K562 (cell line): ENCODE data around the gene SHE. TPM values are rescaled to one million over a fixed set of nuclear protein-coding genes. Genes with fewer than 3 reads are reported as not detected.

Source experiments
- ATAC-seq: fragments of 200-7000 bp; cut with Tn5 transposase; 3 replicates; pipeline ENCODE4 v1.9.1; 2020; ENCODE audit warnings: moderate library complexity
- BruUV-seq: library from RNA; stranded (reverse); fragments of 400-500 nt; replicated peaks from 2 replicates; lab custom pipeline; 2021; lab: Mats Ljungman, UMichigan
- CTCF ChIA-PET: fragments of 300-600 bp; formaldehyde crosslinking; extraction: SDS; loops from one replicate; lab custom pipeline; 2021; ENCODE audit warnings: low intra/inter-chr PET ratio; lab: Yijun Ruan, JAX
- POLR2A ChIA-PET: fragments of 300-600, 350-650 bp; sonication (Branson Sonifier 250); formaldehyde crosslinking; extraction: SDS; loops from one replicate; lab custom pipeline; 2021; ENCODE audit warnings: antibody characterized with exemption, inconsistent platforms; lab: Yijun Ruan, JAX
- DNase-seq, 4 experiments: peaks; one replicate each; pipeline versions ENCODE4 v3.0.0 to v3.0.0-alpha.2; 2011 to 2018; ENCODE audit warnings: low spot score in 3 of 4, mixed read lengths in 3 of 4; ENCODE audit errors: extremely low read depth in 1 of 4
- FAIRE-seq: peaks from 2 replicates; lab custom pipeline; 2011; peaks lifted over from hg19 to GRCh38; lab: Jason Lieb, UNC
- H2AFZ ChIP-seq: 2 replicates; pipeline ENCODE4 v1.6.0; 2011; ENCODE audit warnings: low read depth, low read length, control low read depth, inconsistent platforms
- H3K27ac ChIP-seq: fragments of 200-600 bp; 3 replicates; pipeline ENCODE4 v1.8.0; 2011; ENCODE audit warnings: low read depth, mild to moderate bottlenecking, control low read depth, inconsistent platforms, low read length, moderate library complexity, mixed read lengths; ENCODE audit errors: extremely low read depth
- H3K27me3 ChIP-seq, 2 experiments: fragments of 300-600 bp in 1 of 2; 2 replicates in 1 of 2; 3 replicates in 1 of 2; pipeline versions ENCODE4 v1.6.0 to v1.8.0; 2011; ENCODE audit warnings: inconsistent platforms in 2 of 2, low read length in 2 of 2, mild to moderate bottlenecking in 1 of 2, mixed read lengths in 1 of 2, moderate library complexity in 1 of 2; ENCODE audit not compliant: control insufficient read depth in 2 of 2, insufficient read depth in 2 of 2
- H3K36me3 ChIP-seq: fragments of 300-600 bp; 3 replicates; pipeline ENCODE4 v1.8.0; 2011; ENCODE audit warnings: mild to moderate bottlenecking, low read length, inconsistent platforms; ENCODE audit not compliant: control insufficient read depth, insufficient read depth
- H3K4me1 ChIP-seq, 2 experiments: fragments of 200-600 bp in 1 of 2; replicated peaks in 1 of 2; 2 replicates in 1 of 2; 3 replicates in 1 of 2; pipeline versions ENCODE4 v1.5.1 to v1.8.0; 2011; ENCODE audit warnings: inconsistent platforms in 2 of 2, low read length in 2 of 2, mild to moderate bottlenecking in 1 of 2, mixed read lengths in 1 of 2, moderate library complexity in 1 of 2; ENCODE audit not compliant: control insufficient read depth in 2 of 2, insufficient read depth in 2 of 2
- H3K4me2 ChIP-seq: 2 replicates; pipeline ENCODE4 v1.6.1; 2011; ENCODE audit warnings: low read length, control low read depth, inconsistent platforms, mixed read lengths; ENCODE audit not compliant: insufficient read depth
- H3K4me3 ChIP-seq: fragments of 200-600 bp; sonication (generic), shearing (Covaris generic); 2 replicates; pipeline ENCODE4 v1.5.1; 2016; ENCODE audit warnings: control low read depth, inconsistent platforms
- H3K79me2 ChIP-seq: fragments of 200-600 bp; 3 replicates; pipeline ENCODE4 v1.8.0; 2011; ENCODE audit warnings: low read length, inconsistent platforms; ENCODE audit not compliant: control insufficient read depth, insufficient read depth
- H3K9ac ChIP-seq, 2 experiments: 2 replicates each; pipeline versions ENCODE4 v1.6.0 to v1.6.1; 2011; ENCODE audit warnings: low read depth in 2 of 2, low read length in 2 of 2, control low read depth in 1 of 2, inconsistent platforms in 1 of 2, mild to moderate bottlenecking in 1 of 2, mixed read lengths in 1 of 2; ENCODE audit not compliant: insufficient read depth in 1 of 2
- H3K9me1 ChIP-seq: one replicate; pipeline ENCODE4 v1.6.0; 2011; ENCODE audit warnings: inconsistent platforms, mild to moderate bottlenecking, low read length, moderate library complexity; ENCODE audit not compliant: control insufficient read depth, insufficient read depth
- H3K9me3 ChIP-seq: replicated peaks from 2 replicates; pipeline ENCODE4 v1.5.1; 2011; ENCODE audit warnings: low read depth, low read length, inconsistent platforms; ENCODE audit not compliant: control insufficient read depth, insufficient read depth
- H4K20me1 ChIP-seq: replicated peaks from 2 replicates; pipeline ENCODE4 v1.6.1; 2011; ENCODE audit warnings: low read length, inconsistent platforms, mixed read lengths; ENCODE audit not compliant: control insufficient read depth, insufficient read depth
- ATF1 ChIP-seq, 2 experiments: fragments of 450-650 bp in 1 of 2; IDR thresholded peaks; 2 replicates each; pipeline ENCODE4 v1.6.1; 2016; ENCODE audit warnings: missing compliant biosample characterization in 1 of 2, missing genetic modification characterization in 1 of 2
- FIP1L1 ChIP-seq: fragments of 200-400 bp; formaldehyde crosslinking; IDR thresholded peaks from 2 replicates; pipeline ENCODE4 v1.6.1; 2018; ENCODE audit warnings: mild to moderate bottlenecking, low read depth, low read length; ENCODE audit not compliant: poor library complexity, severe bottlenecking
- SIX5 ChIP-seq, 2 experiments: IDR thresholded peaks; 2 replicates each; pipeline ENCODE4 v1.6.1; 2011; ENCODE audit warnings: low read length in 2 of 2, borderline replicate concordance in 1 of 2, low read depth in 1 of 2, mild to moderate bottlenecking in 1 of 2, moderate library complexity in 1 of 2; ENCODE audit not compliant: insufficient read depth in 1 of 2
- SMAD3 ChIP-seq: fragments of 450-650 bp; formaldehyde crosslinking; conservative IDR thresholded peaks from 2 replicates; pipeline ENCODE4 v1.4.0; 2020; ENCODE audit warnings: mild to moderate bottlenecking
- WGBS: fragments of 100-300 bp; shearing (Covaris generic); methylation state at CpG from one replicate; pipeline ENCODE4 v1.1.6; 2016; ENCODE audit warnings: low coverage, mixed read lengths; ENCODE audit not compliant: insufficient coverage; ENCODE audit errors: missing lambda C conversion rate; 5-methylcytosine and 5-hydroxymethylcytosine counted together
- in situ Hi-C: fragments of 300-500 bp; cut with MboI; formaldehyde crosslinking; loops from 4 replicates; pipeline ENCODE4 v1.15.0; 2018; ENCODE audit warnings: inconsistent platforms, mixed read lengths
- intact Hi-C: fragments of 100-400 bp; cut with micrococcal nuclease; formaldehyde crosslinking; loops from 2 replicates; pipeline ENCODE4 v1.14.2; 2022
- polyA plus RNA-seq, 8 experiments: library from polyadenylated mRNA; depleted of rRNA in 4 of 8; stranded (reverse) in 5 of 8; unstranded in 3 of 8; fragments of >200 nt; fragmentation: Nextera tagmentation in 2 of 8; fragmentation: Illumina TruSeq in 1 of 8; extraction: Ambion mirVana in 2 of 8; extraction: Trizol in 1 of 8; gene quantifications; 2 replicates each; pipeline versions ENCODE4 v1.2.1 to v1.2.3, GENCODE V29; 2011 to 2014; ENCODE audit warnings: inconsistent platforms in 1 of 8, missing spikeins in 1 of 8
- total RNA-seq, 7 experiments: library from RNA; depleted of rRNA in 6 of 7; stranded (reverse); fragments of >200 nt in 6 of 7; fragmentation: Illumina TruSeq in 2 of 7; extraction: Trizol in 2 of 7; gene quantifications; 2 replicates each; pipeline versions ENCODE4 v1.2.1 to v1.2.3, GENCODE V29; 2011 to 2021; ENCODE audit warnings: low replicate concordance in 1 of 7
- TF ChIP-seq, protein P1 (sequence below): sonication (generic); formaldehyde crosslinking; IDR thresholded peaks from 2 replicates; pipeline ENCODE4 v1.8.1; 2023; ENCODE audit warnings: mild to moderate bottlenecking, missing genetic modification reagents, moderate library complexity
- TF ChIP-seq, protein P2 (sequence below): fragments of 250-450 bp; sonication (Bioruptor Pico); IDR thresholded peaks from 2 replicates; pipeline ENCODE4 v1.8.0; 2021; ENCODE audit warnings: mild to moderate bottlenecking, moderate library complexity

SHE gene
- total and polyA plus RNA-seq, 9 of the 15 experiments (the other 6 are each of a cell fraction or from before 2014, with no cell fraction given) = 0.01 to 0.05 TPM; not detected in 7

DNA sequence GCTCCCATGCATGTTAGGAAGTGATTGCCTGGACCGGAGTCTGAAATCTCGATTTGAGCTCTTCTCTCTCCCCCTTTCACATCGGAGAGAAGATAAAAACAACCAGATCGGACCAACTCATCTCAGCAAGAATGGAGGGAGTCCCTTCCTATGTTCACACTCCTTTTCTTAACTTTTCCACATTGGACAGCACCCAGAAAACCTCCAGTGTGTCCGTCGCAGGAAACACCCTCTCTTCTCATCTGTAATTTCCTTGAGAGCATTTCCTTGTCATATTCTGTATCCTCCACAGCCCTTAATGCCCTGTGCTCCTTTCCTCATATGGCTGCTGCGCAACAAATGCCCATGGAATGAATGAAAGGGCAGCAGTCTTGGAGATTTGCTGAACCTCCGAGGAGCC lies 1.7 kb downstream of the SHE start:
- Histone ChIP-seq H3K4me3 (no peak overlapping the region), H3K9me3 (no peaks in the 10 kb centered on the region), H3K4me1 (peaks cover 6 to 7% of the 10 kb centered on the region in 2 experiments; a peak in 3 of 5 replicates), H3K9me1 (no peaks in the 10 kb centered on the region), H4K20me1 (no peaks in the 10 kb centered on the region), H3K27me3 (peaks cover 19 to 20% of the 10 kb centered on the region in 2 experiments), H3K36me3 (no peaks in the 10 kb centered on the region), H3K27ac (no peak overlapping the region), H2AFZ (no peak overlapping the region), H3K9ac (no peak overlapping the region), H3K4me2 (no peak overlapping the region), H3K79me2 (no peaks in the 10 kb centered on the region)
- FAIRE-seq = no peak
- TF ChIP-seq FIP1L1 (no peak), SMAD3 (CRISPR knock-in tag) (no peak), ATF1 (CRISPR knock-in tag; IDR thresholded peaks at IDR 0.05) (no peak), ATF1 (tag; IDR thresholded peaks at IDR 0.05) (no peak), SIX5 (IDR thresholded peaks at IDR 0.05; ENCODE audit: borderline replicate concordance in 1 of 2, insufficient read depth in 1 of 2, low read depth in 1 of 2, low read length in 2 of 2) (no peak)
- TF ChIP-seq, protein P1, sequence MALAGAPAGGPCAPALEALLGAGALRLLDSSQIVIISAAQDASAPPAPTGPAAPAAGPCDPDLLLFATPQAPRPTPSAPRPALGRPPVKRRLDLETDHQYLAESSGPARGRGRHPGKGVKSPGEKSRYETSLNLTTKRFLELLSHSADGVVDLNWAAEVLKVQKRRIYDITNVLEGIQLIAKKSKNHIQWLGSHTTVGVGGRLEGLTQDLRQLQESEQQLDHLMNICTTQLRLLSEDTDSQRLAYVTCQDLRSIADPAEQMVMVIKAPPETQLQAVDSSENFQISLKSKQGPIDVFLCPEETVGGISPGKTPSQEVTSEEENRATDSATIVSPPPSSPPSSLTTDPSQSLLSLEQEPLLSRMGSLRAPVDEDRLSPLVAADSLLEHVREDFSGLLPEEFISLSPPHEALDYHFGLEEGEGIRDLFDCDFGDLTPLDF (CRISPR knock-in tag) = no peak
- TF ChIP-seq, protein P2, sequence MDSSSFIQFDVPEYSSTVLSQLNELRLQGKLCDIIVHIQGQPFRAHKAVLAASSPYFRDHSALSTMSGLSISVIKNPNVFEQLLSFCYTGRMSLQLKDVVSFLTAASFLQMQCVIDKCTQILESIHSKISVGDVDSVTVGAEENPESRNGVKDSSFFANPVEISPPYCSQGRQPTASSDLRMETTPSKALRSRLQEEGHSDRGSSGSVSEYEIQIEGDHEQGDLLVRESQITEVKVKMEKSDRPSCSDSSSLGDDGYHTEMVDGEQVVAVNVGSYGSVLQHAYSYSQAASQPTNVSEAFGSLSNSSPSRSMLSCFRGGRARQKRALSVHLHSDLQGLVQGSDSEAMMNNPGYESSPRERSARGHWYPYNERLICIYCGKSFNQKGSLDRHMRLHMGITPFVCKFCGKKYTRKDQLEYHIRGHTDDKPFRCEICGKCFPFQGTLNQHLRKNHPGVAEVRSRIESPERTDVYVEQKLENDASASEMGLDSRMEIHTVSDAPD (CRISPR knock-in tag) = no peak
- ChIA-PET CTCF (no interaction called here), POLR2A (interaction anchor here (0.6 to 1.8 kb wide), 4 partner anchors 10 to 683 kb away, joined by 3 to 7 read pairs (median 3); no protein-coding TSS in a partner anchor)
- no peak for ATAC-seq
- DNase-seq = no peak
- no TSS peak for BruUV-seq
- intact Hi-C loops = no loop called here
- in situ Hi-C loops = no loop called here
- 12% methylated on average over 7 of the region's 8 CpGs for WGBS
